Smooth muscle cell (in vitro differentiated cells): ENCODE data around the gene MIF4GD. TPM values are rescaled to one million over a fixed set of nuclear protein-coding genes. Genes with fewer than 3 reads are reported as not detected.

Source experiments
- DNase-seq: peaks from one replicate; lab custom pipeline; 2025; ENCODE audit not compliant: unreplicated experiment; lab: John Stamatoyannopoulos, UW
- H2AFZ ChIP-seq: fragments of 200-600 bp; sonication (generic); 2 replicates; pipeline ENCODE4 v1.6.0; 2016; ENCODE audit warnings: antibody characterized with exemption, low read depth, mild to moderate bottlenecking
- H3F3A ChIP-seq: fragments of 200-600 bp; sonication (generic); 2 replicates; pipeline ENCODE4 v1.6.0; 2017; ENCODE audit warnings: antibody characterized with exemption, low read depth
- H3K27ac ChIP-seq: fragments of 200-600 bp; sonication (generic); 2 replicates; pipeline ENCODE4 v1.5.1; 2016; ENCODE audit warnings: low read depth, mild to moderate bottlenecking
- H3K27me3 ChIP-seq: fragments of 200-600 bp; sonication (generic); 2 replicates; pipeline ENCODE4 v1.6.1; 2016; ENCODE audit warnings: low read depth, mild to moderate bottlenecking
- H3K36me3 ChIP-seq: fragments of 200-600 bp; sonication (generic); 2 replicates; pipeline ENCODE4 v1.5.1; 2016; ENCODE audit warnings: low read depth
- H3K4me1 ChIP-seq: fragments of 200-600 bp; sonication (generic); 2 replicates; pipeline ENCODE4 v1.5.1; 2016; ENCODE audit warnings: low read depth
- H3K4me2 ChIP-seq: fragments of 200-600 bp; sonication (generic); 2 replicates; pipeline ENCODE4 v1.6.0; 2016; ENCODE audit warnings: mild to moderate bottlenecking
- H3K4me3 ChIP-seq: fragments of 200-600 bp; sonication (generic); 2 replicates; pipeline ENCODE4 v1.5.1; 2016; ENCODE audit warnings: mild to moderate bottlenecking
- H3K79me2 ChIP-seq: fragments of 200-600 bp; sonication (generic); 2 replicates; pipeline ENCODE4 v1.6.0; 2016; ENCODE audit warnings: low read depth, mild to moderate bottlenecking
- H3K9ac ChIP-seq: fragments of 200-600 bp; sonication (generic); 2 replicates; pipeline ENCODE4 v1.6.0; 2016; ENCODE audit warnings: low read depth
- H3K9me3 ChIP-seq: fragments of 200-600 bp; sonication (generic); replicated peaks from 2 replicates; pipeline ENCODE4 v1.5.1; 2016; ENCODE audit warnings: low read depth
- H4K20me1 ChIP-seq: fragments of 200-600 bp; sonication (generic); 2 replicates; pipeline ENCODE4 v1.6.0; 2016; ENCODE audit warnings: low read depth
- CTCF ChIP-seq: fragments of 200-600 bp; sonication (generic); IDR thresholded peaks from 2 replicates; pipeline ENCODE4 v1.5.1; 2017; ENCODE audit warnings: borderline replicate concordance, mild to moderate bottlenecking, antibody characterized with exemption; ENCODE audit not compliant: insufficient read depth, poor library complexity, severe bottlenecking
- WGBS: methylation state at CpG from one replicate; pipeline ENCODE4 v1.1.7; 2016; ENCODE audit warnings: low lambda C conversion rate; 5-methylcytosine and 5-hydroxymethylcytosine counted together
- polyA plus RNA-seq: library from polyadenylated mRNA; unstranded; fragments of >200 nt; fragmentation: Nextera tagmentation; extraction: Ambion mirVana; gene quantifications from 2 replicates; pipeline ENCODE4 v1.2.1, GENCODE V29; 2016
- total RNA-seq: library from RNA; depleted of rRNA; stranded (reverse); fragments of >200 nt; gene quantifications from 2 replicates; pipeline ENCODE4 v1.2.3, GENCODE V29; 2014

Gene MIF4GD
- total and polyA plus RNA-seq, 2 experiments from 2014 or later, result 5.3 to 17.0 TPM

- Histone ChIP-seq H3K4me3 (no peak overlapping the region), H3K27me3 (no peaks in the 10 kb centered on the region), H3K36me3 (no peaks in the 10 kb centered on the region), H3K4me2 (no peak overlapping the region), H3K27ac (no peak overlapping the region), H4K20me1 (peaks cover 41% of the 10 kb centered on the region), H3K9me3 (no peaks in the 10 kb centered on the region), H2AFZ (no peak overlapping the region), H3F3A (no peaks in the 10 kb centered on the region), H3K4me1 (no peaks in the 10 kb centered on the region), H3K79me2 (peaks cover 29% of the 10 kb centered on the region), H3K9ac (no peak overlapping the region)
- DNase-seq, result no peak
- TF ChIP-seq CTCF, result no peak
- WGBS, result 93% methylated on average over 12 of the region's 12 CpGs
Observed at GRCh38 chr17:75246404-75246803, 24.6 kb downstream of the MIF4GD start.

- Histone ChIP-seq H3K4me1 (no peaks in the 10 kb centered on the region), H3K4me3 (no peak overlapping the region), H4K20me1 (peaks cover 27% of the 10 kb centered on the region), H3F3A (no peaks in the 10 kb centered on the region), H3K79me2 (peaks cover 21% of the 10 kb centered on the region), H3K9me3 (no peaks in the 10 kb centered on the region), H3K36me3 (no peaks in the 10 kb centered on the region), H2AFZ (no peak overlapping the region), H3K27ac (no peak overlapping the region), H3K27me3 (no peaks in the 10 kb centered on the region), H3K4me2 (no peak overlapping the region), H3K9ac (no peak overlapping the region)
- TF ChIP-seq CTCF, result no peak
- 97% methylated on average over 6 of the region's 6 CpGs for WGBS
- no peak for DNase-seq
Observed at GRCh38 chr17:75245011-75245410, 26.0 kb downstream of the MIF4GD start.

- H3K36me3 ChIP-seq, result no peaks in the 10 kb centered on the region
- no peaks in the 10 kb centered on the region for H3F3A ChIP-seq
- no peak for DNase-seq
- TF ChIP-seq CTCF, result no peak
- no peak overlapping the region for H3K9ac ChIP-seq
- H3K27ac ChIP-seq, result no peak overlapping the region
- H3K27me3 ChIP-seq, result no peaks in the 10 kb centered on the region
- H3K9me3 ChIP-seq, result no peaks in the 10 kb centered on the region
- WGBS, result 98% methylated on average over 22 of the region's 22 CpGs
- no peak overlapping the region for H2AFZ ChIP-seq
- H3K4me2 ChIP-seq, result no peak overlapping the region
- no peaks in the 10 kb centered on the region for H3K4me1 ChIP-seq
- H4K20me1 ChIP-seq, result peaks cover 20% of the 10 kb centered on the region
- H3K4me3 ChIP-seq, result no peak overlapping the region
- H3K79me2 ChIP-seq, result peaks cover 20% of the 10 kb centered on the region
Observed at GRCh38 chr17:75244133-75244866, 26.7 kb downstream of the MIF4GD start.

- H3K27ac ChIP-seq, result no peak overlapping the region
- H3K9ac ChIP-seq, result no peak overlapping the region
- 98% methylated on average over 17 of the region's 17 CpGs for WGBS
- no peak overlapping the region for H3K4me3 ChIP-seq
- no peak for TF ChIP-seq CTCF
- H3K4me2 ChIP-seq, result no peak overlapping the region
- no peaks in the 10 kb centered on the region for H3K9me3 ChIP-seq
- peaks cover 14% of the 10 kb centered on the region for H4K20me1 ChIP-seq
- no peaks in the 10 kb centered on the region for H3K27me3 ChIP-seq
- H3K4me1 ChIP-seq, result no peaks in the 10 kb centered on the region
- DNase-seq, result no peak
- H3K36me3 ChIP-seq, result no peaks in the 10 kb centered on the region
- H3K79me2 ChIP-seq, result peaks cover 8% of the 10 kb centered on the region
- peaks cover under 1% of the 10 kb centered on the region for H3F3A ChIP-seq
- no peak overlapping the region for H2AFZ ChIP-seq
Observed at GRCh38 chr17:75242461-75243042, 28.5 kb downstream of the MIF4GD start.
